ENCODE data around the gene HFE. TPM values are rescaled to one million over a fixed set of nuclear protein-coding genes. Genes with fewer than 3 reads are reported as not detected.

The HFE gene
- total and polyA plus RNA-seq, 12 donors = 6.2 to 32.1 (median 15.2) TPM

GRCh38 chr6:26126394-26127235 lies 39.4 kb downstream of the HFE start:
- Histone ChIP-seq H3K4me1 (replicated peaks in 1 of 2) (peaks cover 22 to 50% of the 10 kb centered on the region in 2 donors), H3K27ac (peak overlapping the region; percentile 94 to 99 (median 96)), H3K36me3 (replicated peaks in 1 of 2) (peaks cover 0 to 22% of the 10 kb centered on the region in 2 donors), H3K4me3 (peak overlapping the region in 3 of 4 donors; percentile 63 to 79 (median 64)), H3K27me3 (no peaks in the 10 kb centered on the region), H3K9me3 (replicated peaks in 1 of 3) (no peaks in the 10 kb centered on the region)
- DNase-seq = no peak
- intact Hi-C loops (cut with DNase I) = no loop called here
- WGBS, 4 donors = 8 to 11% (median 10%) methylated on average over 8 of the region's 8 CpGs
- TF ChIP-seq CTCF (IDR thresholded peaks at IDR 0.05) (no peak), POLR2A (IDR thresholded peaks at IDR 0.05) (no peak)

GRCh38 chr6:26128013-26128771 lies 41.0 kb downstream of the HFE start:
- TF ChIP-seq POLR2A (IDR thresholded peaks at IDR 0.05) (no peak), CTCF (IDR thresholded peaks at IDR 0.05) (no peak)
- no peak for DNase-seq
- Histone ChIP-seq H3K27me3 (no peaks in the 10 kb centered on the region), H3K4me1 (replicated peaks in 1 of 2) (peaks cover 22 to 44% of the 10 kb centered on the region in 2 donors), H3K4me3 (no peak overlapping the region), H3K36me3 (replicated peaks in 1 of 2) (peaks cover 0 to 22% of the 10 kb centered on the region in 2 donors), H3K9me3 (replicated peaks in 1 of 3) (no peaks in the 10 kb centered on the region), H3K27ac (no peak overlapping the region)
- 82 to 91% (median 85%) methylated on average over 5 of the region's 5 CpGs for WGBS, 4 donors
- intact Hi-C loops (cut with DNase I) = no loop called here

GRCh38 chr6:26129656-26130055 lies 42.4 kb downstream of the HFE start:
- no peaks in the 10 kb centered on the region for H3K9me3 ChIP-seq (replicated peaks in 1 of 3)
- TF ChIP-seq POLR2A (IDR thresholded peaks at IDR 0.05) (no peak), CTCF (IDR thresholded peaks at IDR 0.05) (no peak)
- no peak for DNase-seq
- H3K27me3 ChIP-seq = no peaks in the 10 kb centered on the region
- H3K4me1 ChIP-seq (replicated peaks in 1 of 2) = peaks cover 22 to 44% of the 10 kb centered on the region in 2 donors
- H3K36me3 ChIP-seq (replicated peaks in 1 of 2) = peaks cover 0 to 22% of the 10 kb centered on the region in 2 donors
- H3K27ac ChIP-seq = no peak overlapping the region
- 79 to 93% (median 91%) methylated on average over 1 of the region's 1 CpG for WGBS, 4 donors
- intact Hi-C loops (cut with DNase I) = no loop called here
- H3K4me3 ChIP-seq = no peak overlapping the region

GRCh38 chr6:26130581-26131249 lies 43.5 kb downstream of the HFE start:
- TF ChIP-seq POLR2A (IDR thresholded peaks at IDR 0.05) (no peak), CTCF (IDR thresholded peaks at IDR 0.05) (no peak)
- Histone ChIP-seq H3K27me3 (no peaks in the 10 kb centered on the region), H3K9me3 (replicated peaks in 1 of 3) (no peaks in the 10 kb centered on the region), H3K27ac (no peak overlapping the region), H3K4me3 (no peak overlapping the region), H3K4me1 (replicated peaks in 1 of 2) (peaks cover 22 to 44% of the 10 kb centered on the region in 2 donors), H3K36me3 (replicated peaks in 1 of 2) (peaks cover 0 to 22% of the 10 kb centered on the region in 2 donors)
- DNase-seq = no peak
- WGBS, 4 donors = 87 to 96% (median 95%) methylated on average over 6 of the region's 6 CpGs
- intact Hi-C loops (cut with DNase I) = no loop called here

All from adrenal gland (tissue), 12 donors.